ENCODE results near the gene CYB5R4. TPM values are rescaled to one million over a fixed set of nuclear protein-coding genes. Genes with fewer than 3 reads are reported as not detected.

CYB5R4 gene
- total RNA-seq, 1 experiment from 2014 or later = 18.9 TPM

- intact Hi-C loops (cut with micrococcal nuclease) = no loop called here
- TF ChIP-seq CTCF (IDR thresholded peaks at IDR 0.05; ENCODE audit: unreplicated experiment) = no peak
- Mint-ChIP-seq H3K4me3 (ENCODE audit: unreplicated experiment) (no peak overlapping the region), H3K27me3 (ENCODE audit: insufficient read depth, unreplicated experiment) (no peaks in the 10 kb centered on the region), H3K27ac (ENCODE audit: low read depth, unreplicated experiment) (no peak overlapping the region), H3K36me3 (ENCODE audit: insufficient read depth, unreplicated experiment) (no peaks in the 10 kb centered on the region), H3K9me3 (ENCODE audit: unreplicated experiment) (no peaks in the 10 kb centered on the region), H3K4me1 (ENCODE audit: insufficient read depth, unreplicated experiment) (no peaks in the 10 kb centered on the region)
- DNase-seq (ENCODE audit: unreplicated experiment) = no peak
- POLR2A ChIA-PET = interaction anchor here (1.1 kb wide), 1 partner anchor 13 kb away, joined by 4 read pairs; no protein-coding TSS in a partner anchor
- CTCF ChIA-PET = interaction anchor here (0.7 kb wide), 1 partner anchor 1107 kb away, joined by 3 read pairs; no protein-coding TSS in a partner anchor
- BruUV-seq (replicated peaks) = no TSS peak
These were observed 154.4 kb downstream of the CYB5R4 start for GRCh38 chr6:84013931-84014330.

- intact Hi-C loops (cut with micrococcal nuclease) = no loop called here
- ChIA-PET CTCF (no interaction called here), POLR2A (no interaction called here)
- Mint-ChIP-seq H3K27ac (ENCODE audit: low read depth, unreplicated experiment) (no peak overlapping the region), H3K4me3 (ENCODE audit: unreplicated experiment) (no peak overlapping the region), H3K9me3 (ENCODE audit: unreplicated experiment) (no peaks in the 10 kb centered on the region), H3K36me3 (ENCODE audit: insufficient read depth, unreplicated experiment) (no peaks in the 10 kb centered on the region), H3K4me1 (ENCODE audit: insufficient read depth, unreplicated experiment) (no peaks in the 10 kb centered on the region), H3K27me3 (ENCODE audit: insufficient read depth, unreplicated experiment) (no peaks in the 10 kb centered on the region)
- no TSS peak for BruUV-seq (replicated peaks)
- TF ChIP-seq CTCF (IDR thresholded peaks at IDR 0.05; ENCODE audit: unreplicated experiment) = no peak
- no peak for DNase-seq (ENCODE audit: unreplicated experiment)
These were observed 156.5 kb downstream of the CYB5R4 start for GRCh38 chr6:84016029-84016428.

Other genes with a start within 250 kb of the CYB5R4 start
- not detected in 2 replicates for gene SNAP91, start 150.6 kb upstream of the CYB5R4 start, total RNA-seq (2022)
- not detected in 2 replicates for gene RIPPLY2, start 6.3 kb upstream of the CYB5R4 start, total RNA-seq (2022)
- gene MRAP2, start 174.1 kb downstream of the CYB5R4 start, total RNA-seq (2022) = 0.15 and 0.33 TPM in 2 replicates